Astrocyte of the cerebellum (primary cell): Measurements from ENCODE around the gene MGAT4A.
A peak's percentile ranks its signal among the peaks of the same experiment; 100 is the strongest.

Source experiments
- DNase-seq: peaks from one replicate; pipeline ENCODE4 v3.0.0-alpha.2; 2011; ENCODE audit warnings: low read depth
- H3K4me3 ChIP-seq: 2 replicates; pipeline ENCODE4 v1.5.1; 2011; ENCODE audit warnings: mild to moderate bottlenecking, low read depth, low read length, moderate library complexity
- in situ Hi-C: cut with HindIII; loops from 2 replicates; pipeline ENCODE4 v1.10.0; 2017; ENCODE audit warnings: low sequenced_read_pairs
- TF ChIP-seq, protein P1 (sequence below): IDR thresholded peaks from 2 replicates; pipeline ENCODE4 v1.5.1; 2012; ENCODE audit warnings: low read length, low read depth, moderate library complexity, mild to moderate bottlenecking; ENCODE audit errors: missing control alignments

Gene MGAT4A

DNA sequence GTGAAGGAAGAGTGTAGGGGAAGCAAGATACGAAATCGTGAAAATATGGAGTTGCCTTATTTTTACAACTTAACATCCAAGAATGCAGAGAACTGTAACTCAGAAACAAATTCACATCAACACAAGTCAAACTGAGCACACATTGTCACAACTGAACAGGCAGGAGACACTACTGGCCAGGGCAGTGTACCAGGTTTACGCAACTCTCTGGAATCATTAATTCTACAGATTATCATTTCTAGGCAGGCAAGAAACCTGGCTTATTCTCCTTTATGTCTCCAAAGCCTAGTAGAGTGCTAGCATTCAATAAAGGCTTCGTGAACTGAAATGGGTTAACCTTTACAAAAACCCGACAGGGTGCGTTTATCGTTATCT, 123.2 kb downstream of the MGAT4A start:
- peak overlapping the region; percentile 86 for H3K4me3 ChIP-seq
- no peak for DNase-seq
- TF ChIP-seq, protein P1, sequence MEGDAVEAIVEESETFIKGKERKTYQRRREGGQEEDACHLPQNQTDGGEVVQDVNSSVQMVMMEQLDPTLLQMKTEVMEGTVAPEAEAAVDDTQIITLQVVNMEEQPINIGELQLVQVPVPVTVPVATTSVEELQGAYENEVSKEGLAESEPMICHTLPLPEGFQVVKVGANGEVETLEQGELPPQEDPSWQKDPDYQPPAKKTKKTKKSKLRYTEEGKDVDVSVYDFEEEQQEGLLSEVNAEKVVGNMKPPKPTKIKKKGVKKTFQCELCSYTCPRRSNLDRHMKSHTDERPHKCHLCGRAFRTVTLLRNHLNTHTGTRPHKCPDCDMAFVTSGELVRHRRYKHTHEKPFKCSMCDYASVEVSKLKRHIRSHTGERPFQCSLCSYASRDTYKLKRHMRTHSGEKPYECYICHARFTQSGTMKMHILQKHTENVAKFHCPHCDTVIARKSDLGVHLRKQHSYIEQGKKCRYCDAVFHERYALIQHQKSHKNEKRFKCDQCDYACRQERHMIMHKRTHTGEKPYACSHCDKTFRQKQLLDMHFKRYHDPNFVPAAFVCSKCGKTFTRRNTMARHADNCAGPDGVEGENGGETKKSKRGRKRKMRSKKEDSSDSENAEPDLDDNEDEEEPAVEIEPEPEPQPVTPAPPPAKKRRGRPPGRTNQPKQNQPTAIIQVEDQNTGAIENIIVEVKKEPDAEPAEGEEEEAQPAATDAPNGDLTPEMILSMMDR = no peak
- in situ Hi-C loops = no loop called here

DNA sequence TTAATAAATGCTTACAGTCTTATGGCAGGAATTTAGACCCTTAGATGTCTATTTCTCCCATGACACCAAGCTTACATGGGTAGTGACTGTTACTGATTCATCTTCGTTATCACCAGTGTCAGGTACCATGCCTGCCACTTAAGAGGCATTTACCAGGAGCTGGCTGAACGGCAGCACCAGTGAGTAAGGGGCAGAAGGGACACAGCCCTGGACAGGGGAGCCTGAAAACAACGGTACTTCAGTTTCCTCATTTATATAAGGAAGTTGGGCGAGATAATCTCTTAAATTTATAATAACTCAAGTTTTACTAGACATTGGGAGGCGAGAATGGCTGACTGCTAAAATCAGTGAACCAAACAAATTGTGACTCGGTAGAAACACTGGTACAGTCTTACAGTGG, 123.8 kb downstream of the MGAT4A start:
- no peak for DNase-seq
- in situ Hi-C loops = no loop called here
- H3K4me3 ChIP-seq = peak overlapping the region; percentile 86

DNA sequence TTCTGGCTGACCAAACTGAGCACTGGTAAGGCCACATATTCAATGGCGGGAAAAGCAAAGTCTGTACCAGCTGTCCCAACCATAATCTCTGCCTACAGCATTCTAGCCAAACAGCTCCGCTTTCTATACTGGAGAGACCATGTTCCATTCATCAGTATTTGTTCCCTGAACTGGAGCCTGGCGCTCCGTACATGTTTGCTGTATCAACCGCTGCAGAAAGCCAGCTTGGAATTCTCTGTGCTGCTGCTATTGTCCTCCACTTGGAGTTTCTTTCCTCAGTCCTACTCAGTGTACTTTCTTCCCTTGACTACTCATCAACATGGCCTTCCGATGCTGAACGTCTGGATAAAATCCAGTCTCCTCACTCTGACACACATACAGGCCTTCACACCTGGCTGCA, 124.5 kb downstream of the MGAT4A start:
- TF ChIP-seq, protein P1 = no peak
- no peak for DNase-seq
- H3K4me3 ChIP-seq = no peak overlapping the region
- in situ Hi-C loops = no loop called here

More for the DNA sequence above, 123.8 kb downstream of the MGAT4A start:
- TF ChIP-seq, protein P1 = no peak

DNA sequence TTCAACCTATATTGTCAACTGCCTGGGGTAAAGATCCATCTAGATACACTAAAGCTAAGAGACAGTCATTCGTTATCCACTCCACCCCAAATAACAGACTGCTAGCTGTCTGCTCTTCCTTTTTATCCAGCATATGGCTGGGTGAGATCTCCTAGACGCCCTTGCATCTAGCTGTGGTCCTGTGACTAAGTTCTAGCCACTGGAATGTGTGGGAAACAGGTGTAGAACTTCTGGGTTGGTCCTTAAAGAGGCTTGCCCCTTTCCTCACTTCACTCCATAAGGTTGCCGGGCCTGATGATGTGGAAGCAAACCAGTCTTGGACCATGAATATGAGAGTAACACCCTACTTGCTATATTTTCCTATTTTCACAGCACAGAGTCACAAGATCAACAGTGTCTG, 125.9 kb downstream of the MGAT4A start:
- no peak for DNase-seq
- in situ Hi-C loops = no loop called here
- H3K4me3 ChIP-seq = no peak overlapping the region
- TF ChIP-seq, protein P1 = no peak

GRCh38 chr2:98604547-98604946, 126.4 kb downstream of the MGAT4A start:
- in situ Hi-C loops = no loop called here
- DNase-seq = no peak
- TF ChIP-seq, protein P1 = no peak
- H3K4me3 ChIP-seq = no peak overlapping the region

DNA sequence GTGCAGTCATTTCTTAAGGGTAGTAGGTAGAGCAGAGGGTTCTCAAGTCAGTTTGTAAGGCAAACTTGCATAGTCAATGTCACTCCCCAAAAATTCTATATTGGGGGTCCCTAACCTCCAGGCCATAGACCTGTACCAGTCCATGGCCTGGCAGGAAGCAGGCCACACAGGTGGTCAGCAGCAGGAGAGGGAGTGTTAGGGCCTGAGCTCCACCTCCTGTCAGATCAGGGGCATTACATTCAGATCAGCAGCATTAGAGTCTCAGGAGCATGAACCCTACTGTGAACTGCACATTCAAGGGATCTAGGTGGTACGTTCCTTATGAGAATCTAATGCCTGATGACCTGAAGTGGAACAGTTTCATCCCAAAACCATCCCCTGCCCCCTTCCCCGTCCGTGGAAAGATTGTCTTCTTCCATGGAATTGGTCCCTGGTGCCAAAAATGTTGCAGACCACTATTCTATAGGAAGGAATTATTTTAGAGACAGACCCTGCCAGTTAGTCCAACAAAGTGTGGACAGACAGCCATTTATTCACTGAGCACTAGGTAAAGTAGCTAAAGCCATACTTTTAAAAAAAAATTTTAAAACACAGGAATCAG, 129.3 kb downstream of the MGAT4A start:
- in situ Hi-C loops = no loop called here
- TF ChIP-seq, protein P1 = peak; percentile 75
- no peak for DNase-seq

More for the DNA sequence above, 129.3 kb downstream of the MGAT4A start:
- H3K4me3 ChIP-seq = no peak overlapping the region
